ENCODE data around the gene DCAF5. TPM values are rescaled to one million over a fixed set of nuclear protein-coding genes. Genes with fewer than 3 reads are reported as not detected.

DCAF5 gene
- total RNA-seq, 6 donors from 2014 or later, result 37.7 to 78.6 (median 49.0) TPM

- H3K27ac ChIP-seq, result peak overlapping the region in 3 of 4 donors; percentile 69 to 81 (median 71)
- no peaks in the 10 kb centered on the region for H3K36me3 ChIP-seq
- H3K9me3 ChIP-seq, result no peaks in the 10 kb centered on the region
- WGBS, 2 donors, result 68 to 83% methylated on average over 6 of the region's 6 CpGs
- no peaks in the 10 kb centered on the region for H3K27me3 ChIP-seq
- ATAC-seq (ENCODE audit: low FRiP score in 2 of 2) (peak; percentile 31 to 52), DNase-seq (no peak)
- peaks cover 16 to 19% (median 18%) of the 10 kb centered on the region in 4 donors for H3K4me1 ChIP-seq
- no peak overlapping the region for H3K4me3 ChIP-seq
- TF ChIP-seq EP300 (IDR thresholded peaks at IDR 0.05) (no peak), CTCF (IDR thresholded peaks at IDR 0.05) (no peak), POLR2A (IDR thresholded peaks at IDR 0.05) (no peak), POLR2AphosphoS5 (IDR thresholded peaks at IDR 0.05) (no peak)
These were observed 138.1 kb downstream of the DCAF5 start for GRCh38 chr14:69014829-69015259.

- peak overlapping the region in 3 of 4 donors; percentile 69 to 81 (median 71) for H3K27ac ChIP-seq
- no peaks in the 10 kb centered on the region for H3K27me3 ChIP-seq
- DNase-seq (peak; percentile 43 to 96), ATAC-seq (ENCODE audit: low FRiP score in 2 of 2) (peak; percentile 87 to 92)
- no peak overlapping the region for H3K4me3 ChIP-seq
- H3K36me3 ChIP-seq, result no peaks in the 10 kb centered on the region
- peaks cover 16 to 19% (median 18%) of the 10 kb centered on the region in 4 donors for H3K4me1 ChIP-seq
- TF ChIP-seq POLR2AphosphoS5 (IDR thresholded peaks at IDR 0.05), result peak; percentile 68 to 77
- TF ChIP-seq POLR2A (IDR thresholded peaks at IDR 0.05), result no peak
- H3K9me3 ChIP-seq, result no peaks in the 10 kb centered on the region
- 51 to 80% methylated on average over 7 to 12 of the region's 12 CpGs for whole genome bisulfite sequencing, 2 donors
These were observed 138.8 kb downstream of the DCAF5 start for GRCh38 chr14:69013943-69014782.

- peaks cover 16 to 19% (median 18%) of the 10 kb centered on the region in 4 donors for H3K4me1 ChIP-seq
- DNase-seq, result peak in 1 of 2 donors; percentile 56
- TF ChIP-seq EP300 (IDR thresholded peaks at IDR 0.05) (no peak), POLR2A (IDR thresholded peaks at IDR 0.05) (no peak), POLR2AphosphoS5 (IDR thresholded peaks at IDR 0.05) (no peak), CTCF (IDR thresholded peaks at IDR 0.05) (no peak)
- no peak for ATAC-seq (ENCODE audit: low FRiP score in 2 of 2)
- 73 to 76% methylated on average over 3 to 5 of the region's 5 CpGs for WGBS, 2 donors
- H3K27me3 ChIP-seq, result no peaks in the 10 kb centered on the region
- no peaks in the 10 kb centered on the region for H3K9me3 ChIP-seq
- H3K36me3 ChIP-seq, result no peaks in the 10 kb centered on the region
- H3K4me3 ChIP-seq, result no peak overlapping the region
- peak overlapping the region in 2 of 4 donors; percentile 21 to 81 for H3K27ac ChIP-seq
These were observed 140.5 kb downstream of the DCAF5 start for GRCh38 chr14:69012256-69012953.

- Histone ChIP-seq H3K4me1 (peaks cover 16 to 24% (median 20%) of the 10 kb centered on the region in 4 donors), H3K27ac (no peak overlapping the region), H3K36me3 (no peaks in the 10 kb centered on the region), H3K4me3 (no peak overlapping the region), H3K9me3 (no peaks in the 10 kb centered on the region), H3K27me3 (no peaks in the 10 kb centered on the region)
- TF ChIP-seq EP300 (IDR thresholded peaks at IDR 0.05), result no peak
- TF ChIP-seq POLR2AphosphoS5 (IDR thresholded peaks at IDR 0.05), result no peak
- no peak for TF ChIP-seq CTCF (IDR thresholded peaks at IDR 0.05)
- TF ChIP-seq POLR2A (IDR thresholded peaks at IDR 0.05), result no peak
- WGBS, 2 donors, result 89 to 95% methylated on average over 1 of the region's 1 CpG
- ATAC-seq (ENCODE audit: low FRiP score in 2 of 2) (no peak), DNase-seq (no peak)
These were observed 142.3 kb downstream of the DCAF5 start for GRCh38 chr14:69010648-69011047.

GRCh38 chr14:69008421-69008884 is 144.5 kb downstream of the DCAF5 start:
- peaks cover 0 to 9% (median 5%) of the 10 kb centered on the region in 4 donors for H3K4me1 ChIP-seq
- no peaks in the 10 kb centered on the region for H3K36me3 ChIP-seq
- no peaks in the 10 kb centered on the region for H3K27me3 ChIP-seq
- TF ChIP-seq POLR2AphosphoS5 (IDR thresholded peaks at IDR 0.05) (no peak), EP300 (IDR thresholded peaks at IDR 0.05) (no peak), CTCF (IDR thresholded peaks at IDR 0.05) (no peak), POLR2A (IDR thresholded peaks at IDR 0.05) (no peak)
- no peaks in the 10 kb centered on the region for H3K9me3 ChIP-seq
- 60 to 75% methylated on average over 1 of the region's 1 CpG for WGBS, 2 donors
- DNase-seq, result no peak
- no peak for ATAC-seq (ENCODE audit: low FRiP score in 2 of 2)
- H3K4me3 ChIP-seq, result no peak overlapping the region
- peak overlapping the region in 1 of 4 donors; percentile 36 for H3K27ac ChIP-seq
